ENCODE measurements around the gene TM7SF2.

Gene TM7SF2

GRCh38 chr11:65133724-65134123 lies 22.1 kb downstream of the TM7SF2 start:
- Histone ChIP-seq H3K27me3 (ENCODE audit: insufficient read depth, low read length, poor library complexity) (no peaks in the 10 kb centered on the region), H3K9me3 (ENCODE audit: insufficient read depth, low read length, severe bottlenecking) (no peaks in the 10 kb centered on the region), H3K36me3 (ENCODE audit: insufficient read depth, low read length) (peaks cover 43% of the 10 kb centered on the region), H3K79me2 (ENCODE audit: insufficient read depth, low read length) (peaks cover 26% of the 10 kb centered on the region), H3K4me3 (ENCODE audit: low read depth in 1 of 2, low read length in 2 of 2) (peak overlapping the region; percentile 71 to 86), H4K20me1 (ENCODE audit: insufficient read depth, low read length) (peaks cover 20% of the 10 kb centered on the region), H3K9ac (ENCODE audit: low read depth, low read length) (peak overlapping the region; percentile 82), H3K4me1 (ENCODE audit: insufficient read depth, low read length) (peaks cover 29% of the 10 kb centered on the region), H3K4me2 (ENCODE audit: insufficient read depth, low read length) (peak overlapping the region; percentile 83), H2AFZ (ENCODE audit: low read depth, low read length) (peak overlapping the region; percentile 96), H3K27ac (ENCODE audit: low read length) (peak overlapping the region; percentile 100)
- TF ChIP-seq, protein P1, sequence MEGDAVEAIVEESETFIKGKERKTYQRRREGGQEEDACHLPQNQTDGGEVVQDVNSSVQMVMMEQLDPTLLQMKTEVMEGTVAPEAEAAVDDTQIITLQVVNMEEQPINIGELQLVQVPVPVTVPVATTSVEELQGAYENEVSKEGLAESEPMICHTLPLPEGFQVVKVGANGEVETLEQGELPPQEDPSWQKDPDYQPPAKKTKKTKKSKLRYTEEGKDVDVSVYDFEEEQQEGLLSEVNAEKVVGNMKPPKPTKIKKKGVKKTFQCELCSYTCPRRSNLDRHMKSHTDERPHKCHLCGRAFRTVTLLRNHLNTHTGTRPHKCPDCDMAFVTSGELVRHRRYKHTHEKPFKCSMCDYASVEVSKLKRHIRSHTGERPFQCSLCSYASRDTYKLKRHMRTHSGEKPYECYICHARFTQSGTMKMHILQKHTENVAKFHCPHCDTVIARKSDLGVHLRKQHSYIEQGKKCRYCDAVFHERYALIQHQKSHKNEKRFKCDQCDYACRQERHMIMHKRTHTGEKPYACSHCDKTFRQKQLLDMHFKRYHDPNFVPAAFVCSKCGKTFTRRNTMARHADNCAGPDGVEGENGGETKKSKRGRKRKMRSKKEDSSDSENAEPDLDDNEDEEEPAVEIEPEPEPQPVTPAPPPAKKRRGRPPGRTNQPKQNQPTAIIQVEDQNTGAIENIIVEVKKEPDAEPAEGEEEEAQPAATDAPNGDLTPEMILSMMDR (IDR thresholded peaks at IDR 0.05; ENCODE audit: borderline replicate concordance, extremely low read depth, low read length, poor library complexity, severe bottlenecking): no peak
- no peak for TF ChIP-seq EZH2 (IDR thresholded peaks at IDR 0.05; ENCODE audit: borderline replicate concordance, low read depth, low read length, severe bottlenecking)
- ATAC-seq (ENCODE audit: insufficient read depth, low read depth) (no peak), DNase-seq (no peak)

- Histone ChIP-seq H3K36me3 (ENCODE audit: insufficient read depth, low read length) (peaks cover 37% of the 10 kb centered on the region), H3K9me3 (ENCODE audit: insufficient read depth, low read length, severe bottlenecking) (no peaks in the 10 kb centered on the region), H4K20me1 (ENCODE audit: insufficient read depth, low read length) (peaks cover 17% of the 10 kb centered on the region), H3K27ac (ENCODE audit: low read length) (peak within 1 kb of the TSS; percentile 100), H3K4me1 (ENCODE audit: insufficient read depth, low read length) (peaks cover 29% of the 10 kb centered on the region), H3K79me2 (ENCODE audit: insufficient read depth, low read length) (peaks cover 26% of the 10 kb centered on the region), H3K27me3 (ENCODE audit: insufficient read depth, low read length, poor library complexity) (no peaks in the 10 kb centered on the region), H3K4me2 (ENCODE audit: insufficient read depth, low read length) (peak within 1 kb of the TSS; percentile 83), H2AFZ (ENCODE audit: low read depth, low read length) (peak within 1 kb of the TSS; percentile 96), H3K9ac (ENCODE audit: low read depth, low read length) (peak within 1 kb of the TSS; percentile 82), H3K4me3 (ENCODE audit: low read depth in 1 of 2, low read length in 2 of 2) (peak within 1 kb of the TSS; percentile 71 to 86)
- ATAC-seq (ENCODE audit: insufficient read depth, low read depth): peak; percentile 83
- no peak for TF ChIP-seq EZH2 (IDR thresholded peaks at IDR 0.05; ENCODE audit: borderline replicate concordance, low read depth, low read length, severe bottlenecking)
- TF ChIP-seq, protein P1 (IDR thresholded peaks at IDR 0.05; ENCODE audit: borderline replicate concordance, extremely low read depth, low read length, poor library complexity, severe bottlenecking): no peak
- peak; percentile 89 for DNase-seq
Measured at GRCh38 chr11:65134240-65134951, 22.7 kb downstream of the TM7SF2 start, which contains the start of gene SYVN1. SYVN1 (minus strand) TSS chr11:65134519; CDS start chr11:65133601, 918 bp downstream.

- Histone ChIP-seq H3K79me2 (ENCODE audit: insufficient read depth, low read length) (peaks cover 26% of the 10 kb centered on the region), H3K4me1 (ENCODE audit: insufficient read depth, low read length) (peaks cover 29% of the 10 kb centered on the region), H4K20me1 (ENCODE audit: insufficient read depth, low read length) (peaks cover 17% of the 10 kb centered on the region), H3K27me3 (ENCODE audit: insufficient read depth, low read length, poor library complexity) (no peaks in the 10 kb centered on the region), H2AFZ (ENCODE audit: low read depth, low read length) (peak overlapping the region; percentile 96), H3K9ac (ENCODE audit: low read depth, low read length) (peak overlapping the region; percentile 82), H3K4me2 (ENCODE audit: insufficient read depth, low read length) (peak overlapping the region; percentile 83), H3K27ac (ENCODE audit: low read length) (peak overlapping the region; percentile 100), H3K9me3 (ENCODE audit: insufficient read depth, low read length, severe bottlenecking) (no peaks in the 10 kb centered on the region), H3K4me3 (ENCODE audit: low read depth in 1 of 2, low read length in 2 of 2) (peak overlapping the region; percentile 71 to 86), H3K36me3 (ENCODE audit: insufficient read depth, low read length) (peaks cover 30% of the 10 kb centered on the region)
- ATAC-seq (ENCODE audit: insufficient read depth, low read depth): peak; percentile 90
- TF ChIP-seq EZH2 (IDR thresholded peaks at IDR 0.05; ENCODE audit: borderline replicate concordance, low read depth, low read length, severe bottlenecking): no peak
- TF ChIP-seq, protein P1 (IDR thresholded peaks at IDR 0.05; ENCODE audit: borderline replicate concordance, extremely low read depth, low read length, poor library complexity, severe bottlenecking): no peak
- DNase-seq: peak; percentile 90
Measured at GRCh38 chr11:65134952-65135632, 23.4 kb downstream of the TM7SF2 start.
